ENCODE results near the gene SWSAP1. TPM values are rescaled to one million over a fixed set of nuclear protein-coding genes. Genes with fewer than 3 reads are reported as not detected.
"Not testable (repeated sequence)": the region's sequence is repeated elsewhere in the genome, so short reads cannot be mapped to it uniquely, and the experiment has no call there.

Gene SWSAP1
- total and polyA plus RNA-seq, 9 donors: 1.3 to 1.9 (median 1.6) TPM

GRCh38 chr19:11390933-11391680 is 16.6 kb downstream of the SWSAP1 start:
- Histone ChIP-seq H3K27ac (ENCODE audit: low read length) (no peak overlapping the region), H3K4me1 (ENCODE audit: control insufficient read depth, insufficient read depth, low read length) (no peaks in the 10 kb centered on the region), H3K4me3 (ENCODE audit: low read length) (no peak overlapping the region), H3K9me3 (replicated peaks; ENCODE audit: control insufficient read depth, low read depth, low read length) (peaks cover 4% of the 10 kb centered on the region), H3K27me3 (ENCODE audit: control insufficient read depth, insufficient read depth, low read length) (peaks cover 4% of the 10 kb centered on the region), H3K36me3 (ENCODE audit: control insufficient read depth, insufficient read depth, low read length) (no peaks in the 10 kb centered on the region)
- no peak for DNase-seq
- no CpG with 5 or more reads among the region's 4 CpGs for WGBS (ENCODE audit: insufficient coverage)

DNA sequence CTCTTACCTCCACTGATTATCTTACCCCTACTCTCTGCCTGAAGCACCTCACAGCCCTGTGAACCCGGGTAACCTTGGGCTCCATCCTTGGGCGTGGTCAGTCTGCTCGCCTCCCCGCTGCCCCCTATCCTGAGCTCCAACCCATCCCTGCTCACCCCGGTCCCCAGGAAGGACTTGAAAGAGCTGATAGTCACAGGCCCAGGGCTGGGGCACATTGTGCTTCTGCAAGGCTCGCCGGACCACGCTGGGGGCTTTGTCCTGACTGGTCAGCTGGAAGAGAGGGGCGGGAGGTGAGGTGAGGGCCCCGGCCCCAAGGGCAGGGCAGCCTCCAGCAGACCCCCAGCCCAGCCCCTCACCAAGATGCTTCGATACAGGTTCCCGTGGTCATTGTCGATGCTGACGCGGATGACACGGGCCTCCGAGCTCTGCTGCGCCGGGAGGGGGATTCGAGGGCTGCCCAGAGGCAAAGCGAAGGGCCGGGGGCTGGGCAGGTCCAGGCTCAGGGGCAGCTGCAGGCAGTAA is 22.7 kb downstream of the SWSAP1 start:
- no peak for DNase-seq
- no peak overlapping the region for H3K27ac ChIP-seq (ENCODE audit: low read length)
- 74% methylated on average over 6 of the region's 22 CpGs for WGBS (ENCODE audit: insufficient coverage)
- H3K9me3 ChIP-seq (replicated peaks; ENCODE audit: control insufficient read depth, low read depth, low read length): no peaks in the 10 kb centered on the region
- H3K4me1 ChIP-seq (ENCODE audit: control insufficient read depth, insufficient read depth, low read length): no peaks in the 10 kb centered on the region
- no peaks in the 10 kb centered on the region for H3K36me3 ChIP-seq (ENCODE audit: control insufficient read depth, insufficient read depth, low read length)
- H3K27me3 ChIP-seq (ENCODE audit: control insufficient read depth, insufficient read depth, low read length): peaks cover 4% of the 10 kb centered on the region
- no peak overlapping the region for H3K4me3 ChIP-seq (ENCODE audit: low read length)

- Histone ChIP-seq H3K9me3 (replicated peaks; ENCODE audit: control insufficient read depth, low read depth, low read length) (no peaks in the 10 kb centered on the region), H3K27ac (ENCODE audit: low read length) (no peak overlapping the region), H3K27me3 (ENCODE audit: control insufficient read depth, insufficient read depth, low read length) (no peaks in the 10 kb centered on the region), H3K4me3 (ENCODE audit: low read length) (no peak overlapping the region), H3K36me3 (ENCODE audit: control insufficient read depth, insufficient read depth, low read length) (no peaks in the 10 kb centered on the region), H3K4me1 (ENCODE audit: control insufficient read depth, insufficient read depth, low read length) (no peaks in the 10 kb centered on the region)
- 93% methylated on average over 5 of the region's 9 CpGs for WGBS (ENCODE audit: insufficient coverage)
- DNase-seq: no peak
Measured at GRCh38 chr19:11399667-11400066, 25.2 kb downstream of the SWSAP1 start.

DNA sequence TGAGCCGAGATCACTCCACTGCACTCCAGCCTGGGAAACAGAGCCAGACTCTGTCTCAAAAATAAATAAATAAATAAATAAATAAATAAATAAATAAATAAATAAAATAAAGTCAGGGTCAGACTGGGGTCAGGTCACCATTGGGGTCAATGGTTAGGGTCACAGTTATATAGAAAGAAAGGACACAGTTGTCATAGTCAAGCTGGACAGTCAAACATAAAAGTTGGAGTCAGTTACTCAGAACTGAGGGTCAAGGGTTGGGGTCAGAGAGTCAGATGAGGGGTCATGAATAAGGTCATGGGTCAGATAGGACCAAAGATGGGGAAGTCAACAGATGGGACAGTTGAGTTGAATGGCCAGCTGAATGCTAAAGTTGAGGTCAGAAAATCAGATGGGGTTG is 26.3 kb downstream of the SWSAP1 start:
- peaks cover 7% of the 10 kb centered on the region for H3K27me3 ChIP-seq (ENCODE audit: control insufficient read depth, insufficient read depth, low read length)
- H3K27ac ChIP-seq (ENCODE audit: low read length): no peak overlapping the region
- H3K4me1 ChIP-seq (ENCODE audit: control insufficient read depth, insufficient read depth, low read length): no peaks in the 10 kb centered on the region
- DNase-seq: no peak
- no CpG with 5 or more reads among the region's 1 CpG for WGBS (ENCODE audit: insufficient coverage)
- no peaks in the 10 kb centered on the region for H3K9me3 ChIP-seq (replicated peaks; ENCODE audit: control insufficient read depth, low read depth, low read length)
- no peak overlapping the region for H3K4me3 ChIP-seq (ENCODE audit: low read length)
- H3K36me3 ChIP-seq (ENCODE audit: control insufficient read depth, insufficient read depth, low read length): no peaks in the 10 kb centered on the region

DNA sequence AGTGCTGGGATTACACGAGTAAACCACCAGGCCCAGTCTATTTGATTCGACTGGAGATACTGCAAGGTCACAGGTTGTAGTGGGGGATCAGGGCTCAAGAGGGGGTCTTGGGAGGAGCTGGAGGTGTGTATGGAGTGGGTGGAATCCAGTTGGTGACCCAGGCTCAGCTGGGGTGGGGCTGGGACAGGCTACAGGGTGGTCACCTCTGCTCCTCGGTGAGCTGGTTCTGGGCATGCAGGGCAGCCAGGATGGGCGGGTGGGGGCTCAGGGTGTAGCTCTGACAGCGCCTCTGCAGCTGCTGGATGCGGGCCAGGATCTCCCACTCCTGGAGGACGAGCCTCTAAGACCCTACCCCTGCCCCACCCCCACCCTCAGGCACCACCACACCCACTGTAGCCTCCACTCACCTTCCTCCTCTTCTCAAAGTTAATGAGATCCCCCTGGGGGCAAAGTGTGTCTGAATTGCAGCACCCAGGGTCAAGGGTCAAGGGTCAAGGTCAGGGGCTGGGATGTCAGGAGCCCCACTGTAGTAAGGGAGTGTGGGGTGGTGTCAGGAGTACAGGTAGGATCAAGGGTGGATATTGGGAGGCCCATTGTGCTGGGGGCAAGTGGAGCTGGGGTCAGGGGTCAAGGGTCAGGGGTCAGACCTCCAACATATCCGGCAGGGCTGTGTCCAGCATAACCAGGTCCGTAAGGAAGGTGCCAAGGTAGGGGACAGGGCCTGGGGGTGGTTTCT is 27.5 kb downstream of the SWSAP1 start:
- Histone ChIP-seq H3K27me3 (ENCODE audit: control insufficient read depth, insufficient read depth, low read length) (peaks cover 18% of the 10 kb centered on the region), H3K4me1 (ENCODE audit: control insufficient read depth, insufficient read depth, low read length) (no peaks in the 10 kb centered on the region), H3K27ac (ENCODE audit: low read length) (no peak overlapping the region), H3K36me3 (ENCODE audit: control insufficient read depth, insufficient read depth, low read length) (no peaks in the 10 kb centered on the region), H3K9me3 (replicated peaks; ENCODE audit: control insufficient read depth, low read depth, low read length) (no peaks in the 10 kb centered on the region), H3K4me3 (ENCODE audit: low read length) (no peak overlapping the region)
- no peak for DNase-seq
- 79% methylated on average over 8 of the region's 9 CpGs for WGBS (ENCODE audit: insufficient coverage)

- H3K27ac ChIP-seq (ENCODE audit: low read length): no peak overlapping the region
- no peaks in the 10 kb centered on the region for H3K4me1 ChIP-seq (ENCODE audit: control insufficient read depth, insufficient read depth, low read length)
- H3K4me3 ChIP-seq (ENCODE audit: low read length): no peak overlapping the region
- no peaks in the 10 kb centered on the region for H3K36me3 ChIP-seq (ENCODE audit: control insufficient read depth, insufficient read depth, low read length)
- H3K9me3 ChIP-seq (replicated peaks; ENCODE audit: control insufficient read depth, low read depth, low read length): no peaks in the 10 kb centered on the region
- 42% methylated on average over 6 of the region's 9 CpGs for WGBS (ENCODE audit: insufficient coverage)
- H3K27me3 ChIP-seq (ENCODE audit: control insufficient read depth, insufficient read depth, low read length): peaks cover 25% of the 10 kb centered on the region
- no peak for DNase-seq
Measured at GRCh38 chr19:11404588-11405222, 30.2 kb downstream of the SWSAP1 start.

- no peak overlapping the region for H3K27ac ChIP-seq (ENCODE audit: low read length)
- WGBS (ENCODE audit: insufficient coverage): 25% methylated on average over 43 of the region's 44 CpGs
Measured at GRCh38 chr19:11405846-11406643, 31.6 kb downstream of the SWSAP1 start.

GRCh38 chr19:11406703-11407236 is 32.3 kb downstream of the SWSAP1 start:
- not testable (repeated sequence) for H3K9me3 ChIP-seq (replicated peaks; ENCODE audit: control insufficient read depth, low read depth, low read length); H3K36me3 ChIP-seq (ENCODE audit: control insufficient read depth, insufficient read depth, low read length); H3K4me1 ChIP-seq (ENCODE audit: control insufficient read depth, insufficient read depth, low read length); H3K27ac ChIP-seq (ENCODE audit: low read length); DNase-seq; H3K4me3 ChIP-seq (ENCODE audit: low read length)
- 76% methylated on average over 9 of the region's 12 CpGs for WGBS (ENCODE audit: insufficient coverage)
- H3K27me3 ChIP-seq (ENCODE audit: control insufficient read depth, insufficient read depth, low read length): peaks cover 29% of the 10 kb centered on the region

More at GRCh38 chr19:11405846-11406643, 31.6 kb downstream of the SWSAP1 start:
- Histone ChIP-seq H3K9me3 (replicated peaks; ENCODE audit: control insufficient read depth, low read depth, low read length) (no peaks in the 10 kb centered on the region), H3K4me1 (ENCODE audit: control insufficient read depth, insufficient read depth, low read length) (no peaks in the 10 kb centered on the region), H3K36me3 (ENCODE audit: control insufficient read depth, insufficient read depth, low read length) (no peaks in the 10 kb centered on the region), H3K4me3 (ENCODE audit: low read length) (no peak overlapping the region), H3K27me3 (ENCODE audit: control insufficient read depth, insufficient read depth, low read length) (peaks cover 25% of the 10 kb centered on the region)
- DNase-seq: no peak

GRCh38 chr19:11408591-11408990 is 34.1 kb downstream of the SWSAP1 start:
- no CpG with 5 or more reads among the region's 4 CpGs for WGBS (ENCODE audit: insufficient coverage)
- Histone ChIP-seq H3K36me3 (ENCODE audit: control insufficient read depth, insufficient read depth, low read length) (no peaks in the 10 kb centered on the region), H3K27ac (ENCODE audit: low read length) (no peak overlapping the region), H3K4me1 (ENCODE audit: control insufficient read depth, insufficient read depth, low read length) (no peaks in the 10 kb centered on the region), H3K9me3 (replicated peaks; ENCODE audit: control insufficient read depth, low read depth, low read length) (no peaks in the 10 kb centered on the region), H3K27me3 (ENCODE audit: control insufficient read depth, insufficient read depth, low read length) (peaks cover 29% of the 10 kb centered on the region), H3K4me3 (ENCODE audit: low read length) (no peak overlapping the region)
- no peak for DNase-seq
